ENCODE data around the gene DNTTIP2. TPM values are rescaled to one million over a fixed set of nuclear protein-coding genes. Genes with fewer than 3 reads are reported as not detected.

The DNTTIP2 gene
- total RNA-seq, 1 experiment from 2014 or later = 101 TPM

DNA sequence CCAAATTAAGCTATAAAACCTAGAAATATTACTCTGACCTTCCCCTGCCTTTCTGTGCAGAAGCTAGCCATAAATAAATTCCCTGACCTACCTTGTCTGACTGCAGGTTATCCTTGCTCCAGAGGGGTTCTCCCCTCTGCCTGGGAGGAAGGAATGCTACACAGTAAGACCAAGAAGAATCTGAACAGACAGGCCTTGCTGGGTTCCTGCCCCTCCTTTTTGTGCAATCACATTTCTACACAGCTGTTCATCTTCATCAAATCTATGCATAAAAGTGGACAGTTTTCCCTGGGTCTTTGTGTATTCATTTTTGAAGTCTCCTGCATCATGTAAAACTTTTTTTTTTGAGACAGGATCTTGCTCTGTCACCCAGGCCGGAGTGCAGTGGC lies 50.6 kb downstream of the DNTTIP2 start:
- no peak overlapping the region for H3K9ac ChIP-seq (ENCODE audit: extremely low read depth, insufficient read length, low read length)
- no peak overlapping the region for H2BK20ac ChIP-seq (ENCODE audit: low read depth, low read length, poor library complexity, severe bottlenecking)
- no peak overlapping the region for H3K56ac ChIP-seq (ENCODE audit: insufficient read length, low read depth, low read length)
- H3K18ac ChIP-seq (ENCODE audit: insufficient read length, low read depth, low read length) = no peak overlapping the region
- H4K8ac ChIP-seq (replicated peaks; ENCODE audit: insufficient read length, low read depth, low read length) = no peak overlapping the region
- no peaks in the 10 kb centered on the region for H4K20me1 ChIP-seq (ENCODE audit: control insufficient read depth, insufficient read depth, insufficient read length)
- H4K91ac ChIP-seq (ENCODE audit: insufficient read length, low read depth, low read length) = no peak overlapping the region
- peaks cover 36 to 40% (median 39%) of the 10 kb centered on the region in 3 experiments for H3K36me3 Mint-ChIP-seq (ENCODE audit: insufficient read depth in 1 of 3, low read depth in 3 of 3)
- H3K9me3 ChIP-seq (ENCODE audit: control insufficient read depth, low read depth, low read length) = peaks cover 5% of the 10 kb centered on the region
- H4K5ac ChIP-seq (ENCODE audit: insufficient read length, low read depth, low read length) = no peak overlapping the region
- peaks cover 33 to 45% of the 10 kb centered on the region in 2 experiments for H3K4me1 Mint-ChIP-seq
- no peak overlapping the region for H2BK15ac ChIP-seq (ENCODE audit: low read depth, low read length)
- no peak overlapping the region for H2BK5ac ChIP-seq (ENCODE audit: insufficient read length, low read length)
- H3K14ac ChIP-seq (ENCODE audit: insufficient read depth, low read length) = no peak overlapping the region
- H2AFZ ChIP-seq (ENCODE audit: low read length) = no peak overlapping the region
- peak overlapping the region in 2 of 3 experiments; percentile 45 to 97; a peak in 5 of 7 replicates for H3K27ac Mint-ChIP-seq
- no peaks in the 10 kb centered on the region for H3K23me2 ChIP-seq (ENCODE audit: insufficient read length, low read depth, low read length, poor library complexity, severe bottlenecking)
- H3K23ac ChIP-seq (ENCODE audit: insufficient read length, low read depth, low read length) = no peak overlapping the region
- H3K27ac ChIP-seq (ENCODE audit: insufficient read length, low read depth, low read length) = no peak overlapping the region
- H3K79me1 ChIP-seq (ENCODE audit: insufficient read depth, low read depth, low read length, poor library complexity, severe bottlenecking) = no peaks in the 10 kb centered on the region
- no peaks in the 10 kb centered on the region for H3K27me3 ChIP-seq (ENCODE audit: insufficient read depth, low read length)
- DNase-seq = no peak
- no peak overlapping the region for H3K4me3 Mint-ChIP-seq
- peaks cover 6% of the 10 kb centered on the region for H3K4me1 ChIP-seq (ENCODE audit: insufficient read depth, low read length)
- peaks cover 3% of the 10 kb centered on the region for H3K27me3 Mint-ChIP-seq (ENCODE audit: low read depth)
- peaks cover 33 to 36% of the 10 kb centered on the region in 2 experiments for H3K9me3 Mint-ChIP-seq
- no peak overlapping the region for H3K4me2 ChIP-seq (ENCODE audit: insufficient read depth, insufficient read length, low read length)
- WGBS (ENCODE audit: extremely low coverage, insufficient read length, low lambda C conversion rate) = no CpG with 5 or more reads among the region's 1 CpG
- H2AK5ac ChIP-seq (ENCODE audit: insufficient read length, low read length) = no peak overlapping the region
- no peak overlapping the region for H3T11ph ChIP-seq (ENCODE audit: low read length)
- TF ChIP-seq, protein P1, sequence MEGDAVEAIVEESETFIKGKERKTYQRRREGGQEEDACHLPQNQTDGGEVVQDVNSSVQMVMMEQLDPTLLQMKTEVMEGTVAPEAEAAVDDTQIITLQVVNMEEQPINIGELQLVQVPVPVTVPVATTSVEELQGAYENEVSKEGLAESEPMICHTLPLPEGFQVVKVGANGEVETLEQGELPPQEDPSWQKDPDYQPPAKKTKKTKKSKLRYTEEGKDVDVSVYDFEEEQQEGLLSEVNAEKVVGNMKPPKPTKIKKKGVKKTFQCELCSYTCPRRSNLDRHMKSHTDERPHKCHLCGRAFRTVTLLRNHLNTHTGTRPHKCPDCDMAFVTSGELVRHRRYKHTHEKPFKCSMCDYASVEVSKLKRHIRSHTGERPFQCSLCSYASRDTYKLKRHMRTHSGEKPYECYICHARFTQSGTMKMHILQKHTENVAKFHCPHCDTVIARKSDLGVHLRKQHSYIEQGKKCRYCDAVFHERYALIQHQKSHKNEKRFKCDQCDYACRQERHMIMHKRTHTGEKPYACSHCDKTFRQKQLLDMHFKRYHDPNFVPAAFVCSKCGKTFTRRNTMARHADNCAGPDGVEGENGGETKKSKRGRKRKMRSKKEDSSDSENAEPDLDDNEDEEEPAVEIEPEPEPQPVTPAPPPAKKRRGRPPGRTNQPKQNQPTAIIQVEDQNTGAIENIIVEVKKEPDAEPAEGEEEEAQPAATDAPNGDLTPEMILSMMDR (conservative IDR thresholded peaks at IDR 0.05) = no peak
- H3K4ac ChIP-seq (ENCODE audit: low read depth, low read length) = no peak overlapping the region
- no peaks in the 10 kb centered on the region for H3K79me2 ChIP-seq (ENCODE audit: insufficient read depth, low read length)
- H2BK120ac ChIP-seq (ENCODE audit: low read depth, low read length, poor library complexity, severe bottlenecking) = no peak overlapping the region
- H2BK12ac ChIP-seq (ENCODE audit: insufficient read length, low read depth, low read length) = no peak overlapping the region

Data from H9 (cell line).